ENCODE measurements around the gene SLC6A8. TPM values are rescaled to one million over a fixed set of nuclear protein-coding genes. Genes with fewer than 3 reads are reported as not detected.
"Not testable (repeated sequence)": the region's sequence is repeated elsewhere in the genome, so short reads cannot be mapped to it uniquely, and the experiment has no call there.

The SLC6A8 gene
- total RNA-seq, 2 experiments from 2014 or later: 0.39 to 0.58 TPM

GRCh38 chrX:153742796-153743467, 55.2 kb downstream of the SLC6A8 start:
- ATAC-seq; H3K4me3 Mint-ChIP-seq; intact Hi-C loops (cut with DNase I, micrococcal nuclease); H3K9me3 Mint-ChIP-seq (ENCODE audit: low read depth); H3K36me3 Mint-ChIP-seq (ENCODE audit: low read depth); CTCF ChIA-PET; POLR2A ChIA-PET; DNase-seq; H3K27me3 Mint-ChIP-seq; H3K27ac Mint-ChIP-seq: not testable (repeated sequence)
- peaks cover 18% of the 10 kb centered on the region for H3K4me1 Mint-ChIP-seq

GRCh38 chrX:153743468-153744209, 55.9 kb downstream of the SLC6A8 start:
- ATAC-seq; POLR2A ChIA-PET; H3K9me3 Mint-ChIP-seq (ENCODE audit: low read depth); H3K27me3 Mint-ChIP-seq; H3K36me3 Mint-ChIP-seq (ENCODE audit: low read depth); H3K27ac Mint-ChIP-seq; H3K4me3 Mint-ChIP-seq; CTCF ChIA-PET; intact Hi-C loops (cut with DNase I, micrococcal nuclease); DNase-seq: not testable (repeated sequence)
- H3K4me1 Mint-ChIP-seq: peaks cover 18% of the 10 kb centered on the region

- peaks cover 5% of the 10 kb centered on the region for H3K27me3 Mint-ChIP-seq
Measured at GRCh38 chrX:153744210-153745066, 56.7 kb downstream of the SLC6A8 start.

GRCh38 chrX:153745067-153745433, 57.3 kb downstream of the SLC6A8 start:
- CTCF ChIA-PET: interaction anchor here (0.6 kb wide), 1 partner anchor 163 kb away, joined by 3 read pairs; no protein-coding TSS in a partner anchor
- intact Hi-C loops (cut with DNase I, micrococcal nuclease); H3K27ac Mint-ChIP-seq; H3K4me3 Mint-ChIP-seq; ATAC-seq; H3K27me3 Mint-ChIP-seq; H3K9me3 Mint-ChIP-seq (ENCODE audit: low read depth); POLR2A ChIA-PET; DNase-seq; H3K36me3 Mint-ChIP-seq (ENCODE audit: low read depth): not testable (repeated sequence)
- peaks cover 12% of the 10 kb centered on the region for H3K4me1 Mint-ChIP-seq

More at GRCh38 chrX:153744210-153745066, 56.7 kb downstream of the SLC6A8 start:
- H3K4me1 Mint-ChIP-seq: peaks cover 18% of the 10 kb centered on the region
- ChIA-PET CTCF (interaction anchor here (0.6 kb wide), 1 partner anchor 163 kb away, joined by 3 read pairs; no protein-coding TSS in a partner anchor), POLR2A (no interaction called here)
- H3K27ac Mint-ChIP-seq: no peak overlapping the region
- H3K9me3 Mint-ChIP-seq (ENCODE audit: low read depth): no peaks in the 10 kb centered on the region
- DNase-seq (peak; percentile 42), ATAC-seq (no peak)
- intact Hi-C loops (cut with DNase I, micrococcal nuclease): no loop called here
- no peak overlapping the region for H3K4me3 Mint-ChIP-seq
- H3K36me3 Mint-ChIP-seq (ENCODE audit: low read depth): no peaks in the 10 kb centered on the region

Other genes starting within 250 kb of the SLC6A8 start
- 1 to 10 TPM in 1 of 2 experiments, under 1 TPM in 1; 0.91 to 1.1 TPM for gene TREX2, start 241.9 kb upstream of the SLC6A8 start, total RNA-seq
- 10 to 100 TPM; 41.9 to 70.0 TPM for gene HAUS7, start 217.3 kb upstream of the SLC6A8 start, total RNA-seq
- gene BGN, start 192.9 kb upstream of the SLC6A8 start, total RNA-seq: not detected
- gene ATP2B3, start 170.3 kb upstream of the SLC6A8 start, total RNA-seq: not detected
- gene CCNQ, start 88.8 kb upstream of the SLC6A8 start, total RNA-seq: 10 to 100 TPM; 13.9 to 14.7 TPM
- gene DUSP9, start 40.7 kb upstream of the SLC6A8 start, total RNA-seq: under 1 TPM; 0.12 to 0.14 TPM
- under 1 TPM; 0.30 to 0.71 TPM for gene PNCK, start 14.1 kb upstream of the SLC6A8 start, total RNA-seq
- 100 to 1,000 TPM in 1 of 2 experiments, 10 to 100 TPM in 1; 78.0 to 106 TPM for gene BCAP31, start 36.5 kb downstream of the SLC6A8 start, total RNA-seq
- gene ABCD1, start 36.9 kb downstream of the SLC6A8 start, total RNA-seq: 1 to 10 TPM; 4.5 to 4.8 TPM
- gene PLXNB3, start 76.3 kb downstream of the SLC6A8 start, total RNA-seq: 1 to 10 TPM; 1.6 to 2.4 TPM
- not detected for gene SRPK3, start 93.1 kb downstream of the SLC6A8 start, total RNA-seq
- gene IDH3G, start 106.4 kb downstream of the SLC6A8 start, total RNA-seq: 10 to 100 TPM; 48.8 to 62.4 TPM
- 100 to 1,000 TPM; 124 to 146 TPM for gene SSR4, start 106.7 kb downstream of the SLC6A8 start, total RNA-seq
- gene PDZD4, start 142.6 kb downstream of the SLC6A8 start, total RNA-seq: 1 to 10 TPM; 2.4 to 4.3 TPM
- gene L1CAM, start 198.2 kb downstream of the SLC6A8 start, total RNA-seq: under 1 TPM; 0.47 to 0.57 TPM
- gene AVPR2, start 216.7 kb downstream of the SLC6A8 start, total RNA-seq: not detected
- gene ARHGAP4, start 238.3 kb downstream of the SLC6A8 start, total RNA-seq: 100 to 1,000 TPM; 130 to 135 TPM
- gene NAA10, start 247.1 kb downstream of the SLC6A8 start, total RNA-seq: 100 to 1,000 TPM; 108 to 115 TPM